Astrocyte of the spinal cord (primary cell): Measurements from ENCODE around the gene CNTFR.
A peak's percentile ranks its signal among the peaks of the same experiment; 100 is the strongest.
"Not testable (repeated sequence)": the region's sequence is repeated elsewhere in the genome, so short reads cannot be mapped to it uniquely, and the experiment has no call there.

ENCODE experiments used
- DNase-seq: peaks from one replicate; pipeline ENCODE4 v3.0.0; 2011; ENCODE audit warnings: low read depth, low spot score
- H3K4me3 ChIP-seq: 2 replicates; pipeline ENCODE4 v1.5.1; 2011; ENCODE audit warnings: low read depth, mild to moderate bottlenecking, low read length, moderate library complexity
- in situ Hi-C: cut with HindIII; loops from 2 replicates; pipeline ENCODE4 v1.10.0; 2017; ENCODE audit warnings: low sequenced_read_pairs
- TF ChIP-seq, protein P1 (sequence below): IDR thresholded peaks from 2 replicates; pipeline ENCODE4 v1.5.1; 2012; ENCODE audit warnings: low read depth, mild to moderate bottlenecking, low read length, inconsistent platforms

The CNTFR gene

DNA sequence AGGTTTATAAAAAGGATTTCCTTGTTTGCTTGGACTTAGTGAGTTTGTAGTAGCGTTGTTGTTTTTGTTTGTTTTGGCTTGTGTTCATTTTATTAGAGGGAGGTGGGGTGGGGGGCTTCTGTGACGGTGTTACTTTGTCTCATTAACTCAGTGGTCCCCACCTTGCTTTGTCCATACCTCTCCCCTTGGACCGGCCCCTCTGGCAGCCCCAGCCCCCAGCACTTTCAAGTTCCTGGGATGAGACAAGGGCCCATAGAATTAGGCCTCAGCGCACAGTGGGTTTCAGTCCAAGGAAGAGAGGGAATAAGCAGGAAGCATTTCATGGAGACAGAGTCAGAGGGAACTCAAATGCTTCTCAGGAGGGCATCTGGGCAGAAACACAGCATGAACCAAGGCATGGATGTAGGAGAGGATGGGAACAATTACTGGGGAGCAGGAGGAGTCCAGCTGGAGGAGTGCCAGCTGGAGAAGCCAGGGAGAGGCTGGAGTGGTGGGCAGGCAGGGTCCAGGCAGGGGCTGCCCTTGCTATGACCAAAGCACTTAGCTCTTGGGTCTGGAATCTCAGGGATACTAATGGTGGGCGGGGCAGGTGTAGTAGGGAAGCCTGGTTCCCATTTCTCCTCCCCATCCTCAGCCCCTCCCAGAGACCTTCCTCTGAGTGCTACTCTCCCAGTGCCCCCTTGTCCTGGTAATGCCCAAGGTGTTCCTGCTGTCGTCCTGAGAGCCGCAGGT lies 43.3 kb downstream of the CNTFR start:
- TF ChIP-seq, protein P1, sequence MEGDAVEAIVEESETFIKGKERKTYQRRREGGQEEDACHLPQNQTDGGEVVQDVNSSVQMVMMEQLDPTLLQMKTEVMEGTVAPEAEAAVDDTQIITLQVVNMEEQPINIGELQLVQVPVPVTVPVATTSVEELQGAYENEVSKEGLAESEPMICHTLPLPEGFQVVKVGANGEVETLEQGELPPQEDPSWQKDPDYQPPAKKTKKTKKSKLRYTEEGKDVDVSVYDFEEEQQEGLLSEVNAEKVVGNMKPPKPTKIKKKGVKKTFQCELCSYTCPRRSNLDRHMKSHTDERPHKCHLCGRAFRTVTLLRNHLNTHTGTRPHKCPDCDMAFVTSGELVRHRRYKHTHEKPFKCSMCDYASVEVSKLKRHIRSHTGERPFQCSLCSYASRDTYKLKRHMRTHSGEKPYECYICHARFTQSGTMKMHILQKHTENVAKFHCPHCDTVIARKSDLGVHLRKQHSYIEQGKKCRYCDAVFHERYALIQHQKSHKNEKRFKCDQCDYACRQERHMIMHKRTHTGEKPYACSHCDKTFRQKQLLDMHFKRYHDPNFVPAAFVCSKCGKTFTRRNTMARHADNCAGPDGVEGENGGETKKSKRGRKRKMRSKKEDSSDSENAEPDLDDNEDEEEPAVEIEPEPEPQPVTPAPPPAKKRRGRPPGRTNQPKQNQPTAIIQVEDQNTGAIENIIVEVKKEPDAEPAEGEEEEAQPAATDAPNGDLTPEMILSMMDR = no peak
- DNase-seq = no peak
- no peak overlapping the region for H3K4me3 ChIP-seq
- in situ Hi-C loops = no loop called here

DNA sequence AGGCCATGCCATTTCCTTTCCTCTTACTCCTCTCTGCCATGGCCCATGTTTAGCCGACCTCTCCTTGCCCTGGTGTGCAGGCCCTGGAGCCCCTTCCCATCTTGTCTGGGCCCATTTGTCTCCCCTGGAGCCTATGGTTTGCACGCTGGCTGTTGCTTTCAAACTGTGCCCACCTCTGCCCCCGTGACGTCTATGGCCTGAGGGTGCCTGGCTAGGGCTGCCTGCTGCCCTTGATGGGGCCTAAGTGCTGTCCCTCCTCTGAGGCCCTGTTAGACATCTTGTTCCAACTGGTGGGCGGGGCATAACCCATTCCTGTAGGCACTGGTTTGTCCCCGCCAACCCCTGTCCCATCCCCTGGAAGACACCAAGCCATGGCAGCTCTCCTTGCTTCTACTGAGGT lies 44.0 kb downstream of the CNTFR start:
- H3K4me3 ChIP-seq = no peak overlapping the region
- DNase-seq = no peak
- TF ChIP-seq, protein P1 = no peak
- in situ Hi-C loops = no loop called here

DNA sequence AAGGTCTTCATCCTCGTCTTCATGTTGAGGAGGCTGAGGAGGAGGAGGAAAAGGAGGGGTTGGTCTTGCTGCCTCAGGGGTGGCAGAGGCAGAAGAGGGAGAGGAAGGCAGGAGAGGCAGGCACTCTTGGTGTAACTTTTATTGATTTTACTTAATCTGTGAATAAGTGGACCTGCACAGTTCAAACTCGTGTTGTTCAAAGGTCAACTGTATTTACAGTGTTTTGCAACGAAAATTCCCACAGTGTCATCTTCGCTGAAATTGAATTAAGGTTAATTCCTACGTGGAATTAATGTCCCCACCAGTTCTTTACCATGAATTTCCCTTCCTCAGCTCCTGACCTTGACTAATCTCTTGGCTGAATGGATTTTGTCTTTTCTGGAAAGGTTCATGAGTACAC lies 45.5 kb downstream of the CNTFR start:
- H3K4me3 ChIP-seq = no peak overlapping the region
- TF ChIP-seq, protein P1 = no peak
- no peak for DNase-seq
- in situ Hi-C loops = no loop called here

DNA sequence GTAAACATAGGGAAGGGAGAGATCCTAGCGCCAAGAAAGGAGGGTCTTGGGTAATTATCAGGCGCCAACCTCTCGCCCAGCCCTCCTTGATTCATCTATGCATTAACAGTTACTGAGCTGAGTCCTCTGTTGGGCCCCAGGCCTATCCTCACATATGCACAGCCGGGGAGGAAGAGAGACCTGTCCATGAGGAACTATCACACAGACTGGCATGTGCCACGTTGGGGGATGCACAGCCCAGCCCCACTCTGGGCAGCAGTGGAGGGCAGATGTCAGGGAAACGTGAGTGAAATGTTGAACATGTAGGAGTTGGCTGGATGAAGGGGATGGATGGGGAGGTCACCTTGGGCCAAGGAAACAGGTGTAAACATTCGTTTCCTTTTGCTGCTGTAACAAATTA lies 48.0 kb downstream of the CNTFR start:
- TF ChIP-seq, protein P1 = no peak
- in situ Hi-C loops = no loop called here
- no peak overlapping the region for H3K4me3 ChIP-seq
- no peak for DNase-seq

DNA sequence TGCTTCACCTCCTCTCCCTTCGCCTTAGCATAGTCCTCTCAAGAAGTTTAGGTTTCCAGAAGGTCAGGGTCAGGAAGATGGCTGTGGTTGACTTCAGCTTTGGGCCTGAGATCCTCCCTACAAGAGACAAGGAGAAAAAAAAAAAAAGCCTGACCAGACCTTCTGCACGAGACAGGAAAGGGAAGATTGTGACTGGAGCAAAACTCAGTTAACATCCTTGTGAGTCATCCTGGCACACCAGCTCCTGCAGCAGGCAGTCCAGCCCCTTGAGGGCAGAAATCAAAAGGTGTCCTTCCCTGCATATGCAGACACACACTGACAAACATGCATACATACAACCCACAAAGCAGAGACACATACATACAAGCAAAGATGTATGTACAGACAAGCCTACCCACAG lies 48.7 kb downstream of the CNTFR start:
- DNase-seq = peak; percentile 8
- no peak overlapping the region for H3K4me3 ChIP-seq
- in situ Hi-C loops = no loop called here

DNA sequence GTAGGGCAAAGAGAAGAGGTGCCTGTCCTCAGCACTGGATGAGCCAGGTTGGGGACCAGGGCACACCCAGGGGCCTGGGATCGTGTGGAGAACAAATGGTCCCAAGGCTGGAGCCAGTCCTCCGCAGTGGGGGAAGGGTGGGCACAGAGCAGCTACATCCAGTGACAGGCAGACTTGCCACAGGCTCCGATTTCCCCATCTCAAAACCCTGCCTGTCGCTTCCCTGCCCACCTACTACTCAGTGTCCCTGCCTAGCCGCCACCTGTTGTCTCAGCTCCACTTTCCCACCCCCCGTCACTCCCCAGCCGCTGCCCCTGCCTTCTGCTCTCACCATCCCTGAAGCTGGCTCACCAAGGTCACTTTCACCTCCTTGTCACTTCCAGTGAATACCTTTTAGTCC lies 52.8 kb downstream of the CNTFR start:
- no peak for DNase-seq
- no peak overlapping the region for H3K4me3 ChIP-seq
- in situ Hi-C loops = no loop called here
- TF ChIP-seq, protein P1 = no peak

More for the DNA sequence above, 48.7 kb downstream of the CNTFR start:
- TF ChIP-seq, protein P1 = no peak

DNA sequence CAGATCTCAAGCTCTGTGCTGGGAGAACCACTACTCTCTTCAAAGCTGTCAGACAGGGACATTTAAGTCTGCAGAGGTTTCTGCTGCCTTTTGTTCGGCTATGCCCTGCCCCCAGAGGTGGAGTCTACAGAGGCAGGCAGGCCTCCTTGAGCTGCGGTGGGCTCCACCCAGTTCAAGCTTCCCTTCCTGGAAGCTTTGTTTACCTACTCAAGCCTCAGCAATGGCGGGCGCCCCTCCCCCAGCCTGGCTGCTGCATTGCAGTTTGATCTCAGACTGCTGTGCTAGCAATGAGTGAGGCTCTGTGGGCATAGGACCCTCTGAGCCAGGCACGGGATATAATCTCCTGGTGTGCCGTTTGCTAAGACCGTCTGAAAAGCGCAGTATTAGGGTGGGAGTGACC lies 57.5 kb downstream of the CNTFR start:
- in situ Hi-C loops = not testable (repeated sequence)

More for the DNA sequence above, 57.5 kb downstream of the CNTFR start:
- not testable (repeated sequence) for H3K4me3 ChIP-seq, DNase-seq
